ENCODE measurements around the gene MCF2L.

- TF ChIP-seq, protein P1, sequence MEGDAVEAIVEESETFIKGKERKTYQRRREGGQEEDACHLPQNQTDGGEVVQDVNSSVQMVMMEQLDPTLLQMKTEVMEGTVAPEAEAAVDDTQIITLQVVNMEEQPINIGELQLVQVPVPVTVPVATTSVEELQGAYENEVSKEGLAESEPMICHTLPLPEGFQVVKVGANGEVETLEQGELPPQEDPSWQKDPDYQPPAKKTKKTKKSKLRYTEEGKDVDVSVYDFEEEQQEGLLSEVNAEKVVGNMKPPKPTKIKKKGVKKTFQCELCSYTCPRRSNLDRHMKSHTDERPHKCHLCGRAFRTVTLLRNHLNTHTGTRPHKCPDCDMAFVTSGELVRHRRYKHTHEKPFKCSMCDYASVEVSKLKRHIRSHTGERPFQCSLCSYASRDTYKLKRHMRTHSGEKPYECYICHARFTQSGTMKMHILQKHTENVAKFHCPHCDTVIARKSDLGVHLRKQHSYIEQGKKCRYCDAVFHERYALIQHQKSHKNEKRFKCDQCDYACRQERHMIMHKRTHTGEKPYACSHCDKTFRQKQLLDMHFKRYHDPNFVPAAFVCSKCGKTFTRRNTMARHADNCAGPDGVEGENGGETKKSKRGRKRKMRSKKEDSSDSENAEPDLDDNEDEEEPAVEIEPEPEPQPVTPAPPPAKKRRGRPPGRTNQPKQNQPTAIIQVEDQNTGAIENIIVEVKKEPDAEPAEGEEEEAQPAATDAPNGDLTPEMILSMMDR (IDR thresholded peaks at IDR 0.05) = no peak
- TF ChIP-seq REST (IDR thresholded peaks at IDR 0.05) = no peak
- no peak for TF ChIP-seq MAX (IDR thresholded peaks at IDR 0.05)
- no peak for TF ChIP-seq POLR2AphosphoS2 (conservative IDR thresholded peaks at IDR 0.05; ENCODE audit: low read length)
- no peak for TF ChIP-seq POLR2A (IDR thresholded peaks at IDR 0.05; ENCODE audit: low read length)
- no peak for TF ChIP-seq EP300 (IDR thresholded peaks at IDR 0.05)
- TF ChIP-seq E2F6 (IDR thresholded peaks at IDR 0.05; ENCODE audit: borderline replicate concordance, low read depth) = no peak
- no peak for TF ChIP-seq ZFP36 (IDR thresholded peaks at IDR 0.05; ENCODE audit: borderline replicate concordance, partially characterized antibody)
- TF ChIP-seq BCL3 (IDR thresholded peaks at IDR 0.05) = no peak
- no peak for TF ChIP-seq RAD21 (conservative IDR thresholded peaks at IDR 0.05 in 1 of 2, IDR thresholded peaks at IDR 0.05 in 1 of 2)
- TF ChIP-seq CBX8 (IDR thresholded peaks at IDR 0.05) = no peak
Observed at GRCh38 chr13:113018676-113019465, 49.9 kb downstream of the MCF2L start.

All from A549 (cell line).